22Rv1 (cell line): ENCODE measurements around the gene TXN.
"Not testable (repeated sequence)": the region's sequence is repeated elsewhere in the genome, so short reads cannot be mapped to it uniquely, and the experiment has no call there.

ENCODE experiments used
- H3K27ac ChIP-seq: fragments of 450-650 bp; 2 replicates; pipeline ENCODE4 v1.5.1; 2017
- ZFX ChIP-seq: fragments of 450-650 bp; IDR thresholded peaks from 2 replicates; pipeline ENCODE4 v1.6.1; 2017; ENCODE audit warnings: antibody characterized with exemption, borderline replicate concordance
- TF ChIP-seq, protein P1 (sequence below): fragments of 450-650 bp; IDR thresholded peaks from 2 replicates; pipeline ENCODE4 v1.5.1; 2017; ENCODE audit warnings: mild to moderate bottlenecking

TXN gene

GRCh38 chr9:110207071-110207641, 49.2 kb downstream of the TXN start:
- peak overlapping the region; percentile 86 for H3K27ac ChIP-seq
- TF ChIP-seq, protein P1, sequence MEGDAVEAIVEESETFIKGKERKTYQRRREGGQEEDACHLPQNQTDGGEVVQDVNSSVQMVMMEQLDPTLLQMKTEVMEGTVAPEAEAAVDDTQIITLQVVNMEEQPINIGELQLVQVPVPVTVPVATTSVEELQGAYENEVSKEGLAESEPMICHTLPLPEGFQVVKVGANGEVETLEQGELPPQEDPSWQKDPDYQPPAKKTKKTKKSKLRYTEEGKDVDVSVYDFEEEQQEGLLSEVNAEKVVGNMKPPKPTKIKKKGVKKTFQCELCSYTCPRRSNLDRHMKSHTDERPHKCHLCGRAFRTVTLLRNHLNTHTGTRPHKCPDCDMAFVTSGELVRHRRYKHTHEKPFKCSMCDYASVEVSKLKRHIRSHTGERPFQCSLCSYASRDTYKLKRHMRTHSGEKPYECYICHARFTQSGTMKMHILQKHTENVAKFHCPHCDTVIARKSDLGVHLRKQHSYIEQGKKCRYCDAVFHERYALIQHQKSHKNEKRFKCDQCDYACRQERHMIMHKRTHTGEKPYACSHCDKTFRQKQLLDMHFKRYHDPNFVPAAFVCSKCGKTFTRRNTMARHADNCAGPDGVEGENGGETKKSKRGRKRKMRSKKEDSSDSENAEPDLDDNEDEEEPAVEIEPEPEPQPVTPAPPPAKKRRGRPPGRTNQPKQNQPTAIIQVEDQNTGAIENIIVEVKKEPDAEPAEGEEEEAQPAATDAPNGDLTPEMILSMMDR: no peak
- no peak for TF ChIP-seq ZFX

DNA sequence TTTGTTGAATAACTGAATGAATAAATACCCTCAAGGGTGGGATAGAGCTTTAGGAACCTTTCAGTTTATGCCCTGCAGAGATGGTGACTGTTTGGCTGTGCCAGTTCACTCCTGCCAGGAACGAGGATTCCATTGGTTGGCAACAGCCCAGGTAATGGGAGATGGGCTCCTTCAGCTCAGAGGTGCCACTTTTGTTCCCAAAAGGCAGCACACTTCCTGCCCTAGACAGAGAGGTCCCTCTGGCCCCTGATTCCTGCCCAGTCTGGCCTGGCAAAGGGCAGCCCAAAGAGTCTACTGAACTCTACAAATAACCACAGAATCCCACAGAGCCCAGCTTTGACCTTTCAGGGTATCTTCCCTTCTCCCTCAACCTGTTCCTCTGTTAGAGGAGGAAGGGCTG, 49.9 kb downstream of the TXN start:
- H3K27ac ChIP-seq: peak overlapping the region; percentile 86
- TF ChIP-seq, protein P1: no peak
- TF ChIP-seq ZFX: no peak

DNA sequence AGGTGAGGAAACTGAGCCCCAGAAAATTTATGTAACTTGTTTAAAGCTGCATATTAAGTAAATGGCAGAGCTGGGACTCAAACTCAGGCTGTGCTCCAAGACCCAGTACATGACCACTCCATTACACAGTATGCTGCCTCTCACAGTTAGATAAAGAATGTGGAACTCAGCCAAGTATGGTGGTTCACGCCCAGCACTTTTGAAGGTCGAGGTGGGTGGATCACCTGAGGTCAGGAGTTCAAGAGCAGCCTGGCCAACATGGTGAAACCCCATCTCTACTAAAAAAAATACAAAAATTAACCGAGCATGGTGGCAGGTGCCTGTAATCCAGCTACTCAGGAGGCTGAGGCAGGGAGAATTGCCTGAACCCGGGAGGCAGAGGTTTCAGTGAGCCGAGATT, 50.7 kb downstream of the TXN start:
- H3K27ac ChIP-seq: peak overlapping the region; percentile 86

DNA sequence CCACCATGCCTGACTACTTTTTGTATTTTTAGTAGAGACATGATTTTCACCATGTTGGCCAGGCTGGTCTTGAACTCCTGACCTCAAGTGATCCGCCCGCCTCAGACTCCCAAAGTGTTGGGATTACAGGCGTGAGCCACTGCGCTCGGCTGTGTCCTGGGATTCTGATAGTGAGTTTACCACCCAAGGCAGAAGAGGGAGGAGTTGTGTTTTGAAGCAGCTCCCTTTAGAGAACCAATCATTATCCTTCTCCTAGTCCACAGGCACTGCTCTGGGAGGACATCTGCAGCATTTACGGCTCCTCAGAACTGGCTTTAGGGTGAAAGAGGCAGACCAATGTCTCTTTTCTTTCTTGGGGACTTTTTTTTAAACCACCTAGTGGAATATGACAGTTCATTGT, 54.1 kb downstream of the TXN start:
- no peak overlapping the region for H3K27ac ChIP-seq
- TF ChIP-seq, protein P1: no peak
- no peak for TF ChIP-seq ZFX

DNA sequence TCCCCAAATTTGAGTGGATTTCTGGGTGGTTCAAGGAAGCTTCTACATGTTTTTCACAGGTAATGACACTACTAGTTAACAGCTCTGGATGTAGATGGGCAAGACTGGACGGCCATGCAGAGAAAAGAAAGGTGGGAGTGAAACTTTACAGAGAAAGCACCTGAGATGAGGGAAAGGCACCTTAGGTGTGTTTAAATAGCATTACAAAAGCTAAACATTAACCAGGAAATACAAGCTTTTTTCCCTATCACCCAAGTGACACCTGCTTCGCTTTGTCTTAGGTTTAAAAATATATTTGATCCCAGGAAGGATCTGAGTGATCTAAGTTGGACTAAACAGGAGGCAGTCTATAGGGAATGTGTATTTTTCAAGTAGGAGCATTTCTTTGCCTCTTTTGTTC, 56.7 kb downstream of the TXN start:
- H3K27ac ChIP-seq: 0 out of 2 replicates have a peak overlapping the region, but pooled peaks have one; percentile 10
- no peak for TF ChIP-seq ZFX
- TF ChIP-seq, protein P1: no peak

- TF ChIP-seq, protein P1: no peak
- TF ChIP-seq ZFX: no peak
Measured at GRCh38 chr9:110198357-110198756, 58.0 kb downstream of the TXN start.

DNA sequence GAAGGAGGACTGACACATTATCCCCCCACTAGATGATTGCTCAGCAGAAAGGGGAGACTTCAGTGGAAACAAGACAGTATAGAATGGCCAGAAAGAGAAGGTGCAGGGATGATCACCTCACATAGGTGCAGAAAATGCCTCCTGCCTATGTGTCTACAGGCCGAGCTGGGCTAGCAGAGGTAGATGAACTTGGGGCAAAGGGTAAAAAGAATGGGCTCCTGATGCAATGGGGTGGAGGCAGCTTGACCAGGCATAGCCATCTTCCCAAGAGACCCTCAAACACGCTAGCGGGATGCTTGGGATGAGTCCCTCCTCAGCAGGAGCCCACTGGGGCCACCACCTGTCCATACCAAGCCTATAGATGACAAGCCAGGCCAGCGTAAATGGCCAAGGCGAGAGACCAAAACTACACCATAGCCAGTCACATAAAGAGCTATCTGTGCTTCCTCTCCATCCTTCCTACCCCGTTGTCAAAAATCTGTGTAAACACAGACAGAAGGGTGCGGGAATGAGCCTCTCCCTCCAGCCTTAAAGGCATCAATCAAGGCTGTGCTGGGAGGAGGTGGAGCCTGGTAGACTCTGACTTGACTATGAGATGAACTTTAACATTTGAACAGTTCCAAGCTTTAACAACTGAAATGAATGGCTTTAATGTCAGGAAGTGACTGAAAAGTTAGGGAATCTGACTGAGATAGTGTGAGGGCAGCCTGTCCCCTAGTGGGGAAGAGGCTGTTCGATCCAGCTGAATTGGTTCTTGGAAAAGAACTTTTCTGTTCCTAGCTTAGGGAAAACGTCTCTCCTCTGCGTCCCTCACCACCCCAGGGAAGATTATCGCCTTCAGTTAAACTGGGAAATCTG, 58.7 kb downstream of the TXN start:
- TF ChIP-seq, protein P1: no peak
- TF ChIP-seq ZFX: no peak
- no peak overlapping the region for H3K27ac ChIP-seq

More at GRCh38 chr9:110198357-110198756, 58.0 kb downstream of the TXN start:
- no peak overlapping the region for H3K27ac ChIP-seq

DNA sequence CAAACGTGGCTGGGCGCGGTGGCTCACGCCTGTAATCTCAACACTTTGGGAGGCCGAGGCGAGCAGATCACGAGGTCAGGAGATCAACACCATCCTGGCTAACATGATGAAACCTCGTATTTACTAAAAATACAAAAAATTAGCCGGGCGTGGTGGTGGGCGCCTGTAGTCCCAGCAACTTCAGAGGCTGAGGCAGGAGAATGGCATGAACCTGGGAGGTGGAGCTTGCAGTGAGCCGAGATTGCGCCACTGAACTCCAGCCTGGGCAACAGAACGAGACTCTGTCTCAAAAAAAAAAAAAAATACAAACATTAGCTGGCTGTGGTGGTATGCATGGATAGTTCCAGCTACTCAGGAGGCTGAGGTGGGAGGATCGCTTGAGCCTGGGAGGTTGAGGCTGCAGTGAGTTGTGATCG, 60.2 kb downstream of the TXN start:
- not testable (repeated sequence) for H3K27ac ChIP-seq
